ENCODE results near the gene RPL4. TPM values are rescaled to one million over a fixed set of nuclear protein-coding genes. Genes with fewer than 3 reads are reported as not detected.

Gene RPL4
- total and polyA plus RNA-seq, 9 of the 15 experiments (the other 6 are each of a cell fraction or from before 2014, with no cell fraction given), result 2,055 to 7,760 (median 5,069) TPM

DNA sequence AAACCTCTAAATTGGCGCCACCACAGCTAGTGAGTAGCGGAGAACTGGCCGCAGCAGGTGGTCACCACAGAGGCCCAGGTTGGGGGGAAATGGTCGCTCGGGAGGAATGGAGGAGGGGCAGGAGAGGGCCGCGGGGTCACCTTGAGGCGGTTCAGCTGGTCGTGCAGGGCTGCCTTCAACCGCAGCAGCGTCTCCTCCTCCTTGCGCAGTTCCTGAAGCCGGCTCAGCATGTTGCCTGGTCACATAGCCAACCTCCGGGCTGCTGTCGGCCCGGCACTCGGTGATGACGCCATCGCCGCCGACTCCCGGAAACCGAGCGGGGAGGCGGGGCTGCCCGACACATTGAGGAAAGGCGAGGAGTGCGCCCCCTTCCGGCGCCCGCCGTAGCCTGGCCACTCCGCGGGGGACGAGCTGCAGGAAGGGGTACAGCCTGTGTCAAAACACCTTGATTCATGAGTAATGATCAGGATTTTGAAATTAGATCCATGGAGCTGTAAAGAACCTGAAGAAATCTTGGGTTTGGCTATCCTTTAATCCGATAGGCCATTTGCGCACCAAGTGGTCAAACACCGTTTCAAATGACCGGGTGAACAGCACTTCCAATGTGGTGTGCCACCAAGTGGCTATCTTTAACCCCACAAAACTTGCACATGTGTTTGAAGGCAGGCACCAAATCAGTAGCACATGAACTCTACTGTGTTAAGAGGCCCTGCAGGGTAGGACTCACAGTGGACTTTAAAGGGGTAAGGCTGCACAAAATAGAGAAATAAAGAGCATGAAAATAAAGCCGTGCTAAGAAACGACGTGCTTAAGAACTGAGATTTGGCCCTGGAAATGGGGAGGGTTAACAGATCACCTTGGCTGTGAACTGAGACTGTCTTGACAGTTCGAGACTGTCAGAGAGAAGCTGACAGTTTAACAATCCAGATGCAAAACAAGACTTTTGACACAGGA is 6.9 kb downstream of the RPL4 start, which contains the start of gene SNAPC5 (continued):
- TF ChIP-seq THRA (IDR thresholded peaks at IDR 0.05) (no peak), TSC22D4 (tag; IDR thresholded peaks at IDR 0.05) (no peak), HMGN3 (IDR thresholded peaks at IDR 0.05; ENCODE audit: borderline replicate concordance, extremely low read depth, insufficient read length, low read depth, low read length) (peak; percentile 97), ZNF253 (CRISPR knock-in tag; conservative IDR thresholded peaks at IDR 0.05) (peak; percentile 82), KHSRP (IDR thresholded peaks at IDR 0.05) (peak; percentile 62; the same call in 1 of the 2 replicates), ZNF316 (IDR thresholded peaks at IDR 0.05) (no peak; the same call in 1 of the 2 replicates), RBM14 (IDR thresholded peaks at IDR 0.05; ENCODE audit: borderline replicate concordance, insufficient read depth, low read depth, low read length) (0 out of 2 replicates have a peak, but pooled peaks have one; percentile 60), CREBBP (IDR thresholded peaks at IDR 0.05; ENCODE audit: low read depth, low read length) (no peak), RCOR1 (IDR thresholded peaks at IDR 0.05; ENCODE audit: borderline replicate concordance in 1 of 2, low read depth in 2 of 2, low read length in 2 of 2) (peak in 1 of 2 experiments; percentile 32; a peak in 3 of 4 replicates), YBX1 (IDR thresholded peaks at IDR 0.05) (no peak), FOXA3 (CRISPR knock-in tag; conservative IDR thresholded peaks at IDR 0.05 in 1 of 2, IDR thresholded peaks at IDR 0.05 in 1 of 2) (peak in 1 of 2 experiments; percentile 44; a peak in 1 of 4 replicates), KLF1 (tag; IDR thresholded peaks at IDR 0.05) (no peak), FOS (IDR thresholded peaks at IDR 0.05; ENCODE audit: extremely low read depth, insufficient read length) (no peak), ZFP30 (CRISPR knock-in tag; IDR thresholded peaks at IDR 0.05; ENCODE audit: borderline replicate concordance) (no peak), SAP30 (IDR thresholded peaks at IDR 0.05; ENCODE audit: borderline replicate concordance, insufficient read depth, low read depth, low read length, poor library complexity, severe bottlenecking) (peak; percentile 98), SREBF1 (IDR thresholded peaks at IDR 0.05; ENCODE audit: borderline replicate concordance, low read depth, low read length) (no peak), NCOA2 (IDR thresholded peaks at IDR 0.05; ENCODE audit: partially characterized antibody in 2 of 2) (no peak), TAF1 (IDR thresholded peaks at IDR 0.05; ENCODE audit: control insufficient read depth, extremely low read depth, insufficient read depth, low read length, severe bottlenecking) (peak; percentile 73), SMARCB1 (IDR thresholded peaks at IDR 0.05; ENCODE audit: insufficient read length, low read depth) (no peak), RFX1 (IDR thresholded peaks at IDR 0.05) (peak; percentile 31; the same call in 1 of the 2 replicates), ZNF184 (CRISPR knock-in tag; IDR thresholded peaks at IDR 0.05) (no peak), MCM2 (IDR thresholded peaks at IDR 0.05; ENCODE audit: low read depth) (no peak), LEF1 (IDR thresholded peaks at IDR 0.05) (0 out of 2 replicates have a peak, but pooled peaks have one; percentile 41), ZFP1 (CRISPR knock-in tag; IDR thresholded peaks at IDR 0.05) (no peak), RFX5 (IDR thresholded peaks at IDR 0.05; ENCODE audit: low read depth, low read length) (no peak), PHF20 (IDR thresholded peaks at IDR 0.05; ENCODE audit: partially characterized antibody) (peak; percentile 95), RBM15 (IDR thresholded peaks at IDR 0.05; ENCODE audit: insufficient read depth, low read length) (no peak)
